COLO668 (cell line): ENCODE data around the gene COL27A1.
"Not testable (repeated sequence)": the region's sequence is repeated elsewhere in the genome, so short reads cannot be mapped to it uniquely, and the experiment has no call there.

Source experiments
- DNase-seq: peaks from one replicate; lab custom pipeline; 2025; ENCODE audit not compliant: unreplicated experiment; lab: John Stamatoyannopoulos, UW

The COL27A1 gene

DNA sequence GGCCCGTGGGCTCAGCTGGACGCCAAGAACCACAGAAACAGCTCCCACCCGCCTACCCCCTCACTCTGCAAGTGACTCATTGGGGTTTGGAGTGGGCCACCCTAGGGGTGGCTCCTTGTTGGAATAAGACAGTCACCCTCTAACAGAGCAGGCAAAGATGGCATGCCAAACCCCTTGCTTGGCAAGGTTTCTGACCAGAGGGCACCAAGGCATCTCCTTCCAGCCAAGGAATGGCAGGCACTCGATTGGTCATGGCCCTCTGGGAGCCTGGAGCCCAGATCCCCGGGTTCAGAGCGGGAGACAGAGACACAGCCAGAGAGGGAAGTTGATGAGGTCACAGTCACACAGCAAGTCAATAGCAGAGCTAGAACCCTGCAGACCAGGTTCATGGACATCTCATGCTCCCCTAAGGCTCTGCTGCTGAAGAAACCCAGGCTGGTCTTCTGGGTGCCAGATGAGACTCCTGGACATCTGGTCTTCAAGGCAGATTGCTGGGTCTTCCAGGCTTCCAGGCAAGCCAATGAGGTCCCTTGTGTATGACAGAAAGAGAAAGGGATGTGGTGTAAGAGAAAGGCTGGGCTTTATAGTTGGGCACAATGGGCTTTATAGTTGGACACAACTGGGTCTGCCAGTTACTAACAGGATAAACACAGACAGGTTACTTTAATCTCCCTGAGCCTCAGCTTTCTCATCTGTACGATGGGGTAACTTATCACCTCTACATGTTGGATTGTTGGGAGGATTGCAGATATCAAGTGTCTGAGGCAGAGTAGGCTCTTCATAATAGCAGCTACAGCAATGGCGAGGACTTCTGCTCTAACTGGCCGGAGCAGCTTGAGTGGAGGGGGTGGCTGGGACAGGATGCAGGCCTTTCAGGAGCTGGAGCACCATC is 33.0 kb upstream of the COL27A1 start:
- no peak for DNase-seq

DNA sequence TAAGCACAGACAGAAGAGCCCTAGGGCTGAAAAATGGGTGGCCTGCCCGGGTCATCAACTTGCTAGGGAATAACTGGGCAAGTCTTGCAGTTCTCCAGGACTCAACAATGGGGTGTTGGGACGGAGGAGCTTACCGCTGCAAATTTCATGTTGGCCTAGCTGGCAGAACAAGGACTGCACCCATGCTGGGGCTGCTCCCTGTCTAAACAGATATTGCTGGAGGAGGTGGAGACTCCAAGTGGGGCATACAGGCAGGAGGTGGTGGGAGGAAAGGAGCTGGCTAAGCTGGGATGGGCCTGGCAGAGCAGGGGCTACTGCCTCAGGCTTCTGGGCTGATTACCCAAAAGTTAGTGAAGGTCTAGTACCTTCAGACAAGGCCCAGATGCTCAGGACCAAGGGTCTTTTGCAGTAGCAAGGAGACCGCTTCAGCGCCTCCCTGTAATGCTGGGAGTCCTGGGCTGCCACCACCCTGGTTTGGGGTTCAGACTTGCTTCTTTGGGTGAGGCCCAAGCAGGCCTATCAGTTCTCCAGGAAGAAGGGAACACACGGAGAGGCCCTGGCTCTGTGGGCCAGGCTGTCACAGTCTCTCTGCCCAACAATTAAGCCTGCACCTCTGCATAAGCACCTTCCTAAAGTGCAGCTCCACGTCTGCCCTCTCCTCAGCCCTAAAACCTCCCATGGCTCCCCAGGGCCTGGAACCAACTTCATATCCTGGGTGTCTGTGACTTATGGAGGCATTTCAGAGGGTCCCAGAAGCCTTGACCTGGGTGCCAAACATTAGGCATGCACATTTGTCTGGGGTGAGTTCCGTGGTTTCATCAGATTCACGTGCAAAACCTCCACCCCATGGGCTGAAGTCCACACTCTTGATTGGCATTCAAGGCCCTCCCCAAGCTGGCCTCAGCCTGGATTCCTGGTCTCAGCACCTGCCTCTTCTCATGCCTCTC is 32.0 kb upstream of the COL27A1 start:
- DNase-seq, result no peak

GRCh38 chr9:114124138-114124537 is 31.2 kb upstream of the COL27A1 start:
- DNase-seq, result no peak

DNA sequence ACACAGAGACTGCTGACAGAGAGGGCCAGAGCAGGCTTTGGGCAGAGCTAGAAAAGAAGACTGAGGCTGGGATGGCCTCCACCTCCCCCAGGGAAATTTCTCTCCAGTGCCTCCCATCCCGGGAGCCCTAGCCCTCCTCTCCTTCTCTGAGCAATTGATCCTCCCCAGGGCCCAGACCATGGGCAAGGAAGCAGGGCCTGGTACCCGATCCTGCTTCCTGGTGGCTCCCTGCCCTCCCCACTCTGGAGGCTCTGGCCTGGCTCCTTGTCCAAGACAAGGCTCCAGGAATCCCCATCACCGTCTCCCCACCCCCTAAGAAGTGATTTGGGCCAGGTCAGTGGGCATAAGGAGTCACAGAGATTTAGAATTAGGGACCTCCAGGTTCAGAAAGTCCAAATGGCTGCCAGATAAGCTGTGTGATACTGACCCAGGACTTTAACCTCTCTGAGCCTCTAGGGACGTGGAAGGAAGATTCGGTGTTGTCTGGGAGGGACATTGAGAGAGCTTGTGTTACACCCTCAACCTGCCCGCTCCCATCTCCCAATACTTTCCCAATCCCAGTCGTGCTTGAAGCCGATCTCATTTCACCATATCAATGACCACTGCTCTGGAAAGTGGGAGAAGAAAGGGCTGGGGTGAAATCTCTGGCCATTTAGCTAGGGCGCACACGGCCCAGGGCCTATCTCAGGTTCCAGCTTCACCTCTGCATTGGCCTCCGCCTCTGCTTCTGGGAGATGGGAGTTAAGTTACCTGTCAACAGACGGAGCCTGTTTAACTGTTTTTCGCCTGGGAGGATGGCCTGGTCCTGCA is 30.5 kb upstream of the COL27A1 start:
- no peak for DNase-seq

GRCh38 chr9:114125476-114126013 is 29.8 kb upstream of the COL27A1 start:
- DNase-seq, result no peak

DNA sequence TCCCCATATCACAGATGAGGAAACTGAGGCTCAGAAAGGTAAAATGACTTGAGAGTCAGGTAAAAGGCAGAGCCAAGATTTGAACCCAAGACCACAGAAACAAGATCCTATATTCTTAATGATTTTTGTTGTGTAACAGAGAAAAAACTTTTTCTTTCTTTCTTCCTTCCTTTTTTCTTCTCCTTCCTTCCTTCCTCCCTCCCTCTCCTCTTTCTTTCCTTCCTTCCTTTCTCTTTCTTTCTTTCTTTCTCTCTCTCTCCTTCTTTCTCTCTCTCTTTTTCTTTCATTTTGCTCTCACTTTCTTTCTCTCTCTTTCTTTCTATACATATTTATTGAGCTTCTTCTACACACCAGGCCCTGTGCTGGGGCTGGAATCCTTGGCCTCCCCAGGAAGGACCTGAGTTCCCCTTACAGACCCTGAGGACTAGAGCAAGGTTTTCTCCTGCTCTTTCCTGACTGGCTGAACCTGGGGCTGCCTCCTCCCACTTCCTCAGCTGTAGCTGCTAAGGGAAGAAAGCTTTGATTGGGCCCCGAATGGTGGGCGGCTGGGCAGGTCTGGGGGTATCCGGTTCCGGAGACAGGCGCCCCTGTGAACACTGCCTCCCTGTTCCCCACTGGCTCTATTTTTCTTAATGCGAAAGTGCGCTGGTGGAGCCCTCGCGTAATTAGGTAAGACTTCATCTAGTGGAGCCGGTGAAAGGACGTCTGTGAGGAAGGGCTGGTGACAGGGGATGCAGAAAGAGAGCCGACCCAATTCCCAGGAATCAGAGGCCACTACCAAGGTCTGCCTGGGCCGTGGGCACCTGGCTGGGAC is 28.9 kb upstream of the COL27A1 start:
- DNase-seq, result no peak

DNA sequence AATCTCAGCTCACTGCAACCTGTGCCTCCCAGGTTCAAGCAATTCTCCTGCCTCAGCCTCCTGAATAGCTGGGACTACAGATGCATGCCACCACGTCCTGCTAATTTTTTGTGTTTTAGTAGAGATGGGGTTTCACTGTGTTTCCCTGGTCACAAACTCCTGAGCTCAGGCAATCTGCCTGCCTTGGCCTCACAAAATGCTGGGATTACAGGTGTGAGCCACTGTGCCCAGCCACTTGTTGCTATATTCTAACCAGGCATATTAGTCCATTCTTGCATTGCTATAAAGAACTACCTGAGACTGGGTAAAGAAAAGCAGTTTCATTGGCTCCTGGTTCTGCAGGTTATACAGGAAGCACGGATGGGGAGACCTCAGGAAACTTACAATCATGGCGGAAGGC is 26.6 kb upstream of the COL27A1 start:
- not testable (repeated sequence) for DNase-seq

DNA sequence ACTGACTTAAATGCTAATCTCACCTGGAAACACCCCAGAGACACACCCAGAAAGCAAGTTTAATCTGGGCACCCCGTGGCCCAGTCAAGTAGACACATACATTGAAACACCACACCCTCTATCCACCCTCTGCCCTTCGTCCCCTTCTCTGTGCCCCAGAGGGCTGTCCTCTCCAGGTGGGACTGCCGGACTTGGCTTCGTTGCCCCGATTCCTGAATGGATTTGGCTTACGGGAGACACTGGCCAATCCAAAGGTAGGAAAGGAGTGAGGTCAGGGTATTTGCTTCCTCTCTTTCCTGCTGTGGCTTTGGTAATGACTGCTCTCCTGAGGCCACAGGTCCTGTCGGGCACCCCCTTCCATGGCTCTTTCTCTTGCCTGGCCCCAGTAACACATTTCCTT is 25.2 kb upstream of the COL27A1 start:
- DNase-seq, result no peak

GRCh38 chr9:114130624-114131277 is 24.6 kb upstream of the COL27A1 start:
- no peak for DNase-seq

DNA sequence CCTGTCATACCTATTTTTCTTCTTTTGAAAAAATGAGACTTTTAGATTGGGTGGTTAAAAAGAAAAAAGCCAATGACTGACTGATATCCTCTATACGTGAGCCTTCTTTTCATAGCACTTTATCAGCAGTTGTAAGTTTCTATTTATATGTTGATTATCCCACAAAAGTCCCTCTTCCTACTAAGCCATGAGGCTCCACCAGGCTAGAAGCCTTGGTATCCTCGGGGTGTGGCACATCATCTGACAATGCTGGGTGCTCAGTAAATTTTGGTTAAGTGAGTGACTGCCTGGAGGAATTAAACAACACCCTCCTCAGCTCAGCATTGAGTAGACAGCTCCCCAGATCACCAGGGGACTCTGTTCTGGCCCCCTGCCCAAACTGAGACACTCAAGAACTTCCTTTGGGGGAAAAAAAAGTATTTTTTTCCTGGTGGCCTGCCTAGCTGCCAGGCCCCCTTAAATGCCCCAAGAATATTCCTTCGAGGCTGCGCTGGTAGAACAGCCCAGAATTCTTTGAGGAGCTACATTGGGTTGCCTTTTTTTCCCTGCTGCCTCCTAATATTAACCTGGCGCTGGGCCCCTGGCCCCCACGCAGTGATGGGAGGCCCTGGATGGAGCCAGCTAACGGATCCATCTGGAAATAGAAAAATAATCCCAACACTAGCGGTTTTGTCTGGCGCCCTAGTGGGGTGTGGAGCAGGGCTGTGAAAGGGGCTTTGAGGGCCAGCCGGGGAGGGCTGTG is 23.4 kb upstream of the COL27A1 start:
- no peak for DNase-seq

DNA sequence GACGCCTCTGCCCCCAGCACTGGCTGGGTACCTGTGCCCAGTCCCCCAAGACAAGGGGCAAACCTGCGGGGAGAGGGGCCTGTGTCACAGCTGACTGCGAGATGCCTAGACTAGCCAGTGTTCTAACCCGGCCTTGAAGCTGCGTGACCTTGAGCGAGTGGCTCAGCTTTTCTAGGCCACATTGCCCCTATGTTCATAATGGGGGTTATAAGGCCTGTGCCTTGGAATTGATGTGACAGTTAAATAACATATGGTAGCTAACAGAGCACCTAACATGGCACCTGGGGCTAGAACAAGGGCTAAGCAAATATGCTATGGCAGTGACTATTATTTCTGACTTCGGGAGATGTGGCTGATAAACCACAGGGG is 22.8 kb upstream of the COL27A1 start:
- DNase-seq, result no peak

DNA sequence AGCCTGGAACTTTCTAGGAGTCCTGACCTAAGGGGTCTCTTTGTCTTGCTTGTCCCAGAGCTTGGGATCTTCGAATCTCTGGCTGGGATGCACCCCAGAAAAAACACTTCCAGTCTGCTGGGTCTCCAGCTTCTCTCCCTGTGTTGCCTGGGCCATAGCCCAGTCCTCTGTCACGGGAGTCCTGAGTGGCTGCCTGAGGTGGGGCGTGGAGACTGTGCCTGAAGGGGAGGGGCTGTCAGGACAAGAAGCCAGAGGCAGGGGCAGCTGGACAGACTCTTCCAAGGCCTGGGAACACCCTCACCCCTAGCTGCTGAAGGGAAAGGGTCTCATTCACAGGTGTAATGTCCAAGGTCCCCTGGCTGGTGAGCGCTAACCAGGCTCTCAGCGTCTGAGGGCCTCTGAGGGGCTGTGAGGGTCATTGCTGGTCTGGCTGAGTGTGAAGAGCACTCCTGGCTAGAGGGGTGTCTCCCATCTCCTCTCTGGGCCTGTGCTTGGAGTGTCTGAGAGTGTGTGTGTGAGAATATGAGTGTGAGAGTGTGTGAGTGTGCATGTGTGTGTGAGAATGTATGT is 20.4 kb upstream of the COL27A1 start:
- no peak for DNase-seq

- DNase-seq, result no peak
These were observed 17.5 kb upstream of the COL27A1 start for GRCh38 chr9:114137831-114138230.

- DNase-seq, result no peak
These were observed 16.8 kb upstream of the COL27A1 start for GRCh38 chr9:114138552-114138971.

- DNase-seq, result no peak
These were observed 16.3 kb upstream of the COL27A1 start for GRCh38 chr9:114139071-114139470.

DNA sequence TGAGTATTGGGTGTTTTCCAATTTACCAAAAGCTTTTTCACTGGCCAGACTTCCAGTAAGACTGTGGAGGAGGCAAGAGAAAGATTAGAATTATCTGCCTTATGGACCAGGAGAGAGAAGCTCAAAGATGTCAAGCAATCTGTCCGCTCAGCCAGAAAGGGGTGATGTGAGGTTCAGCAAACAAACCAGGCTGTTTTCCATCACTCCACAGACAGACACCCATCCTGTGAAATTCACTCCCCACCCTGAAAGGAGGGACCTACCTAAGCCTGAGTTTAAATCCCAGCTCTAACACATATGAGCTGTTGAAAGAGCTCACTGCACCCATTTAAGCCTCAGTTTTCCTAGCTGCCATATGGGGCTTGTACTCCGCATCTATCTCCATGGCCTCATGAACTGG is 14.9 kb upstream of the COL27A1 start:
- no peak for DNase-seq

DNA sequence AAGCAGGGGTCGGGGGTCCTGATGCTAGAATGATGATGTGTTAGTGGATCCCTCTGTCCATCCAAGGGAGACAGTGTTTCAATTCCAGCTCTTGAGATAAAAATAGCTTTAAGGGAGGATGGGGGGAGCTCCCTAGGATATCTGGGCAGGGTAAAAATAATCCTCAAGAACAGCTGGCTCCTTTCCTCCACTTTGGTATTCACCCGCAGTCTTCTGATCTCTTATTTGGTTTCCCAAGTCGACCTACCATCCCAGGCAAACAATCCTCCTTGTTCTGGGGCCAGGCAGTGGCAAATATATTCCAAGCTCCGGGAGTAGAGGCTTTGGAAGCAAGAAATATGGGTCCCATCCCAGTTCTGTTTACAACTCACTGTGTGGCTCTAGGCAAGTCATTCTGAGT is 14.5 kb upstream of the COL27A1 start:
- no peak for DNase-seq
